ENCODE measurements around the gene HLF. TPM values are rescaled to one million over a fixed set of nuclear protein-coding genes. Genes with fewer than 3 reads are reported as not detected.
"Not testable (repeated sequence)": the region's sequence is repeated elsewhere in the genome, so short reads cannot be mapped to it uniquely, and the experiment has no call there.

Gene HLF
- total RNA-seq, 1 experiment from 2014 or later: 0.29 TPM

GRCh38 chr17:55327225-55328088 lies 62.7 kb downstream of the HLF start:
- no peak for DNase-seq (ENCODE audit: low read depth)

- not testable (repeated sequence) for DNase-seq (ENCODE audit: low read depth)
Observed at GRCh38 chr17:55328514-55328913, 63.8 kb downstream of the HLF start.

GRCh38 chr17:55330344-55330933 lies 65.7 kb downstream of the HLF start:
- DNase-seq (ENCODE audit: low read depth): no peak

- DNase-seq (ENCODE audit: low read depth): no peak
Observed at GRCh38 chr17:55332296-55333041, 67.7 kb downstream of the HLF start.

- DNase-seq (ENCODE audit: low read depth): peak; percentile 29
Observed at GRCh38 chr17:55334285-55334684, 69.5 kb downstream of the HLF start.

- no peak for DNase-seq (ENCODE audit: low read depth)
Observed at GRCh38 chr17:55334881-55335540, 70.3 kb downstream of the HLF start.

- DNase-seq (ENCODE audit: low read depth): no peak
Observed at GRCh38 chr17:55335625-55336024, 70.9 kb downstream of the HLF start.

- DNase-seq (ENCODE audit: low read depth): no peak
Observed at GRCh38 chr17:55336426-55336825, 71.7 kb downstream of the HLF start.

- DNase-seq (ENCODE audit: low read depth): no peak
Observed at GRCh38 chr17:55340176-55340575, 75.4 kb downstream of the HLF start.

GRCh38 chr17:55340686-55341085 lies 75.9 kb downstream of the HLF start:
- no peak for DNase-seq (ENCODE audit: low read depth)

GRCh38 chr17:55341432-55341831 lies 76.7 kb downstream of the HLF start:
- peak; percentile 44 for DNase-seq (ENCODE audit: low read depth)

- no peak for DNase-seq (ENCODE audit: low read depth)
Observed at GRCh38 chr17:55342800-55343585, 78.2 kb downstream of the HLF start.

- no peak for DNase-seq (ENCODE audit: low read depth)
Observed at GRCh38 chr17:55343900-55344513, 79.2 kb downstream of the HLF start.

- DNase-seq (ENCODE audit: low read depth): no peak
Observed at GRCh38 chr17:55344514-55344997, 79.8 kb downstream of the HLF start.

- DNase-seq (ENCODE audit: low read depth): no peak
Observed at GRCh38 chr17:55345132-55345531, 80.4 kb downstream of the HLF start.

- DNase-seq (ENCODE audit: low read depth): no peak
Observed at GRCh38 chr17:55346658-55347057, 81.9 kb downstream of the HLF start.

- DNase-seq (ENCODE audit: low read depth): no peak
Observed at GRCh38 chr17:55347341-55347740, 82.6 kb downstream of the HLF start.

- peak; percentile 38 for DNase-seq (ENCODE audit: low read depth)
Observed at GRCh38 chr17:55348749-55349354, 84.1 kb downstream of the HLF start.

- DNase-seq (ENCODE audit: low read depth): no peak
Observed at GRCh38 chr17:55350825-55351205, 86.1 kb downstream of the HLF start.

- DNase-seq (ENCODE audit: low read depth): no peak
Observed at GRCh38 chr17:55351226-55351625, 86.5 kb downstream of the HLF start.

Measured in LHCN-M2 (cell line).